ENCODE results near the gene HOXA6. TPM values are rescaled to one million over a fixed set of nuclear protein-coding genes. Genes with fewer than 3 reads are reported as not detected.
A peak's percentile ranks its signal among the peaks of the same experiment; 100 is the strongest.

HOXA6 gene
- polyA plus RNA-seq, 2 donors = 0.19 to 0.69 TPM

GRCh38 chr7:27129729-27130539 lies 17.6 kb downstream of the HOXA6 start:
- H3K27ac ChIP-seq (ENCODE audit: low read depth in 2 of 2, low read length in 1 of 2) = peak overlapping the region; percentile 92 to 93
- peaks cover 0 to 3% of the 10 kb centered on the region in 2 donors for H3K4me1 ChIP-seq (ENCODE audit: control insufficient read depth in 2 of 2, insufficient read depth in 2 of 2, low read length in 1 of 2)
- no peaks in the 10 kb centered on the region for H3K27me3 ChIP-seq (ENCODE audit: control insufficient read depth in 1 of 2, insufficient read depth in 2 of 2, low read length in 2 of 2)
- peak overlapping the region; percentile 84 to 85 for H3K4me3 ChIP-seq (ENCODE audit: low read depth in 1 of 2, low read length in 2 of 2)
- no peaks in the 10 kb centered on the region for H3K36me3 ChIP-seq (ENCODE audit: control insufficient read depth in 2 of 2, insufficient read depth in 2 of 2, low read length in 1 of 2)
- no peaks in the 10 kb centered on the region for H3K9me3 ChIP-seq (ENCODE audit: control insufficient read depth in 2 of 2, insufficient read depth in 1 of 2, low read depth in 1 of 2, low read length in 1 of 2)
- WGBS, 2 donors = 10 to 12% methylated on average over 60 to 72 of the region's 72 CpGs

DNA sequence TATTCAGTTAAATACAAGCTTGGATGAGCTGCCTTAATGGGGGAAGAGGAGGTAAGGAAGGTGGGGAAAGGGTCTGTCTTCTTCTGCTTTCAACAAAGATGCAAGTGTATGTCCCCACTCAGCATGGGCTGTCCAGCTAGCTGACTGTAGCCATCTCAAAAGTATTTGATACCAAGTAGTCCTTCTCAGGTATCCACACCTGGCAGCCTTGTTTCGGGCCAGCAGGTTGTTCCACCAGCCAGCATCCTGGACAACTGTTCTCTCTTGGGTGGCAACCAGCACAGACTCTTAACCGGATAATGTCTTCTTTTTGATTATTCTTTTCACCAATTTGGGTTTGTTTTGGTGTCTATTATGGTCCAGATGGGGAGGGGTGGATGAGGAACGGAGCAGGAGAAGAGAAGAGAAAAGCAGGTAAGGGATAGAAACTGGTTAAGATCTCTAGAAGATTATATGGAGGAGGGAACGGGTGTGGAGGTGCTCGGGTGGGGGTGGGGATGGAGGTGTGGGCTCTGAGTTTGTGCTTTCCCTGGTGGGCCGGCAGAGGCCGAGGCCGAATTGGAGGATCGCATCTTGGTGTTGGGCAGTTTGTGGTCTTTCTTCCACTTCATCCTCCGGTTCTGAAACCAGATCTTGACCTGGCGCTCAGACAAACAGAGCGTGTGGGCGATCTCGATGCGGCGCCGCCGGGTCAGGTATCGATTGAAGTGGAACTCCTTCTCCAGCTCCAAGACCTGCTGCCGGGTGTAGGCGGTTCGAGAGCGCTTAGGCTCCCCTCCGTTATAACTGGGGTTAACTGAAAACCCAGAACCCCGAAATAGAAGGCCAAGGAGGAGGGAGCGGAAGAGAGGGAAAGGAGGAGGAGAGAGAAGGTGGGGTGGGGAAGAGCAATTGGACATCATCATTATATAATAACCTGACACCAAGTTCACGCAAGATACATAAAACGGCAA lies 18.5 kb downstream of the HOXA6 start:
- Histone ChIP-seq H3K36me3 (ENCODE audit: control insufficient read depth in 2 of 2, insufficient read depth in 2 of 2, low read length in 1 of 2) (no peaks in the 10 kb centered on the region), H3K4me3 (ENCODE audit: low read depth in 1 of 2, low read length in 2 of 2) (peak overlapping the region; percentile 84 to 85), H3K9me3 (ENCODE audit: control insufficient read depth in 2 of 2, insufficient read depth in 1 of 2, low read depth in 1 of 2, low read length in 1 of 2) (no peaks in the 10 kb centered on the region), H3K27ac (ENCODE audit: low read depth in 2 of 2, low read length in 1 of 2) (peak overlapping the region; percentile 92 to 93), H3K4me1 (ENCODE audit: control insufficient read depth in 2 of 2, insufficient read depth in 2 of 2, low read length in 1 of 2) (peaks cover 0 to 3% of the 10 kb centered on the region in 2 donors), H3K27me3 (ENCODE audit: control insufficient read depth in 1 of 2, insufficient read depth in 2 of 2, low read length in 2 of 2) (no peaks in the 10 kb centered on the region)
- 24 to 34% methylated on average over 28 of the region's 28 CpGs for WGBS, 2 donors

DNA sequence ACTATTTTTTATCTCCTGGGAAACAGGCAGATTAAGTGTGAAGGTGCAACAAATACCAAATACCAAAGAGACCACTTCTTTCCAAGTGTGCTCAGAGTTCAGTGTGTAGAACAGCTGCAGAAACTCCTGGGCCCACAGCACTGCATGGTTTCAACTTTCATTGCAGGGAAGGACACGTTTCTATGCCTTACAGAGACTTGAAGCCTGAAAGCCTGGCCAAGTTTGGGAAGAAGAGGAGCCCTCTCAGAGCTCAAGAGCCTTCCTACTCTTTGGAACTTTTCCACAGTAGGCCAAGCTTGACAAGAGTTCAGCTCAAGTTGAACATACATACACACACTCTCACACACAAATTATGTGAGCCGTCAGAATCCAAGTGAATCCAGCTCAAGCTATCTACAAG lies 19.5 kb downstream of the HOXA6 start:
- Histone ChIP-seq H3K9me3 (ENCODE audit: control insufficient read depth in 2 of 2, insufficient read depth in 1 of 2, low read depth in 1 of 2, low read length in 1 of 2) (no peaks in the 10 kb centered on the region), H3K4me1 (ENCODE audit: control insufficient read depth in 2 of 2, insufficient read depth in 2 of 2, low read length in 1 of 2) (peaks cover 0 to 3% of the 10 kb centered on the region in 2 donors), H3K27ac (ENCODE audit: low read depth in 2 of 2, low read length in 1 of 2) (peak overlapping the region; percentile 52 to 70), H3K4me3 (ENCODE audit: low read depth in 1 of 2, low read length in 2 of 2) (peak overlapping the region in 1 of 2 donors; percentile 85), H3K36me3 (ENCODE audit: control insufficient read depth in 2 of 2, insufficient read depth in 2 of 2, low read length in 1 of 2) (no peaks in the 10 kb centered on the region), H3K27me3 (ENCODE audit: control insufficient read depth in 1 of 2, insufficient read depth in 2 of 2, low read length in 2 of 2) (no peaks in the 10 kb centered on the region)
- WGBS, 2 donors = 26 to 32% methylated on average over 2 of the region's 2 CpGs

- Histone ChIP-seq H3K27ac (ENCODE audit: low read depth in 2 of 2, low read length in 1 of 2) (peak overlapping the region in 1 of 2 donors; percentile 36), H3K4me1 (ENCODE audit: control insufficient read depth in 2 of 2, insufficient read depth in 2 of 2, low read length in 1 of 2) (peaks cover 0 to 3% of the 10 kb centered on the region in 2 donors), H3K36me3 (ENCODE audit: control insufficient read depth in 2 of 2, insufficient read depth in 2 of 2, low read length in 1 of 2) (no peaks in the 10 kb centered on the region), H3K9me3 (ENCODE audit: control insufficient read depth in 2 of 2, insufficient read depth in 1 of 2, low read depth in 1 of 2, low read length in 1 of 2) (no peaks in the 10 kb centered on the region), H3K4me3 (ENCODE audit: low read depth in 1 of 2, low read length in 2 of 2) (no peak overlapping the region), H3K27me3 (ENCODE audit: control insufficient read depth in 1 of 2, insufficient read depth in 2 of 2, low read length in 2 of 2) (no peaks in the 10 kb centered on the region)
- WGBS, 2 donors = 16 to 26% methylated on average over 3 of the region's 3 CpGs
Observed at GRCh38 chr7:27126596-27127327, 20.8 kb downstream of the HOXA6 start.

DNA sequence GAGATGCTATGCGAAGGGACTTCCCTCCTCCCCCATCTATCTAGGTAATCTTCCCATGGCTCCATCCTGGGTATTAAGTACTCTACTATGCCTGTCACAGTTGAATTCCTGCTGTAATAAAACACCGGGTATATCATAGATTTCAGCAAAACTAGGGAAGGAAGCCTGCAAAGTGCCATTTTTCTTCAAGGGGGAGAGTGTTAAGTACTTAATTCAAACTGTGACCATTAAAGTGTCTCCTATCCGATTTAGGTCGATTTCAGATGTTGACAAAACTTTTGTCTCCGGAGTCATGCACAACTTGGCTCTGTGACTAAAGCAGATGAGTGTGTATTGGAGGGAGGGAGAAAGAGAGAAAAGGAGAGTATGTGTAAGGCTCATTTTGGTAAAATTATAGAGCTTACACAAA lies 21.6 kb downstream of the HOXA6 start:
- H3K4me3 ChIP-seq (ENCODE audit: low read depth in 1 of 2, low read length in 2 of 2) = no peak overlapping the region
- H3K27me3 ChIP-seq (ENCODE audit: control insufficient read depth in 1 of 2, insufficient read depth in 2 of 2, low read length in 2 of 2) = no peaks in the 10 kb centered on the region
- no peaks in the 10 kb centered on the region for H3K36me3 ChIP-seq (ENCODE audit: control insufficient read depth in 2 of 2, insufficient read depth in 2 of 2, low read length in 1 of 2)
- no peaks in the 10 kb centered on the region for H3K9me3 ChIP-seq (ENCODE audit: control insufficient read depth in 2 of 2, insufficient read depth in 1 of 2, low read depth in 1 of 2, low read length in 1 of 2)
- H3K27ac ChIP-seq (ENCODE audit: low read depth in 2 of 2, low read length in 1 of 2) = peak overlapping the region; percentile 36 to 37
- WGBS, 2 donors = 36 to 41% methylated on average over 5 of the region's 5 CpGs
- H3K4me1 ChIP-seq (ENCODE audit: control insufficient read depth in 2 of 2, insufficient read depth in 2 of 2, low read length in 1 of 2) = no peaks in the 10 kb centered on the region

DNA sequence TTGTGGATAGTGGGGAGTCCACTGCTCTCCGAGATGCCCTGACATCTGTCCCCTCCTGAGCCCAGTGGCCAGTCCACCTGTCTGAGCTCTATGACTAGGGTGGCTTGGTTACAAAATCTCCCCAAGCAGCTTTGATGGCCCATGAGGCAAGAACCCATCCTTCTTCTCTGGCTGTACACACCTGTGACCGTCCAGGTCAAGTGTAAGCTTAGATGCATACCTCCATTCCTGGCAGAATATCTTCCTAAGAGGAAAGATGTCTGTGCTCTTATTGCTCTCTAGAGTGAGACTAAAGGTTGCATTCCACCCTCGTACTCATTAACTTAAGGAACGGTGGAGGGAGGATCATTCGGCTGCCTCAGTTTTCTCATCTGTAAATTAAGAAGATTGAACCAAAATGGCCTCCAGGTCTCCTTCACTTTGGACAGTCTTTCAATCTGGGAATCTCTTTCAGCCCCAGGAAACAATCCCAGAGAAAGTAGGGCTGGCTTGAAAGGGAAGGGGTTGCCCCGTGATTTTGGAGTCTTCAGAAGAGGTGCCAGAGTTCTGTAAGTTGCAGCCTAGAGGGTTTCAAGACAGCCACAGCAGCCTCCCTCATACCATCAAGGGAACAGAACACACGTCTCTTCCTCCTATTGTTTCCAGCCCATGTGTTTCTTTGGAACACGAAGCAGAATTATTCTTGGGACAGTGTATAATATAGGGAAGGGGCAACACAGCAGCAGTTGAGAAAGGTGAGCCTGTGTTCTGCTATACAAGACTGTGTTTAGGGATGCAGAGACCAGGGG lies 22.5 kb downstream of the HOXA6 start:
- 48 to 52% methylated on average over 8 of the region's 8 CpGs for WGBS, 2 donors
- no peaks in the 10 kb centered on the region for H3K4me1 ChIP-seq (ENCODE audit: control insufficient read depth in 2 of 2, insufficient read depth in 2 of 2, low read length in 1 of 2)
- H3K36me3 ChIP-seq (ENCODE audit: control insufficient read depth in 2 of 2, insufficient read depth in 2 of 2, low read length in 1 of 2) = no peaks in the 10 kb centered on the region
- H3K27ac ChIP-seq (ENCODE audit: low read depth in 2 of 2, low read length in 1 of 2) = peak overlapping the region; percentile 37 to 43
- no peaks in the 10 kb centered on the region for H3K9me3 ChIP-seq (ENCODE audit: control insufficient read depth in 2 of 2, insufficient read depth in 1 of 2, low read depth in 1 of 2, low read length in 1 of 2)
- no peak overlapping the region for H3K4me3 ChIP-seq (ENCODE audit: low read depth in 1 of 2, low read length in 2 of 2)
- no peaks in the 10 kb centered on the region for H3K27me3 ChIP-seq (ENCODE audit: control insufficient read depth in 1 of 2, insufficient read depth in 2 of 2, low read length in 2 of 2)

GRCh38 chr7:27124096-27124901 lies 23.3 kb downstream of the HOXA6 start:
- Histone ChIP-seq H3K9me3 (ENCODE audit: control insufficient read depth in 2 of 2, insufficient read depth in 1 of 2, low read depth in 1 of 2, low read length in 1 of 2) (no peaks in the 10 kb centered on the region), H3K27ac (ENCODE audit: low read depth in 2 of 2, low read length in 1 of 2) (peak overlapping the region; percentile 83 to 86), H3K4me3 (ENCODE audit: low read depth in 1 of 2, low read length in 2 of 2) (peak overlapping the region; percentile 12 to 60), H3K4me1 (ENCODE audit: control insufficient read depth in 2 of 2, insufficient read depth in 2 of 2, low read length in 1 of 2) (no peaks in the 10 kb centered on the region), H3K36me3 (ENCODE audit: control insufficient read depth in 2 of 2, insufficient read depth in 2 of 2, low read length in 1 of 2) (no peaks in the 10 kb centered on the region), H3K27me3 (ENCODE audit: control insufficient read depth in 1 of 2, insufficient read depth in 2 of 2, low read length in 2 of 2) (no peaks in the 10 kb centered on the region)
- WGBS, 2 donors = 37 to 45% methylated on average over 43 of the region's 43 CpGs

GRCh38 chr7:27123477-27124053 lies 24.0 kb downstream of the HOXA6 start:
- Histone ChIP-seq H3K27ac (ENCODE audit: low read depth in 2 of 2, low read length in 1 of 2) (peak overlapping the region; percentile 83 to 86), H3K4me3 (ENCODE audit: low read depth in 1 of 2, low read length in 2 of 2) (peak overlapping the region; percentile 22 to 60), H3K4me1 (ENCODE audit: control insufficient read depth in 2 of 2, insufficient read depth in 2 of 2, low read length in 1 of 2) (peaks cover 0 to under 1% of the 10 kb centered on the region in 2 donors), H3K36me3 (ENCODE audit: control insufficient read depth in 2 of 2, insufficient read depth in 2 of 2, low read length in 1 of 2) (no peaks in the 10 kb centered on the region), H3K9me3 (ENCODE audit: control insufficient read depth in 2 of 2, insufficient read depth in 1 of 2, low read depth in 1 of 2, low read length in 1 of 2) (no peaks in the 10 kb centered on the region), H3K27me3 (ENCODE audit: control insufficient read depth in 1 of 2, insufficient read depth in 2 of 2, low read length in 2 of 2) (no peaks in the 10 kb centered on the region)
- 44 to 54% methylated on average over 25 to 26 of the region's 26 CpGs for WGBS, 2 donors

Data from esophagus (tissue), 2 donors.